ENCODE measurements around the gene COA1. TPM values are rescaled to one million over a fixed set of nuclear protein-coding genes. Genes with fewer than 3 reads are reported as not detected.

Gene COA1
- total RNA-seq, 1 experiment from 2014 or later = 65.5 TPM

GRCh38 chr7:43700059-43700501 is 29.2 kb downstream of the COA1 start:
- POLR2A ChIA-PET = interaction anchor here (0.5 to 2.5 kb wide), 4 partner anchors 66 to 330 kb away, joined by 3 to 20 read pairs (median 4); partner anchors contain the start of gene STK17A
- H3K4me3 ChIP-seq (ENCODE audit: low read depth in 2 of 2, low read length in 2 of 2) = no peak overlapping the region
- BruUV-seq (replicated peaks) = no TSS peak
- DNase-seq (ENCODE audit: low read depth, low spot score) = peak; percentile 42
- no peaks in the 10 kb centered on the region for H3K36me3 ChIP-seq (ENCODE audit: control insufficient read depth, insufficient read depth, low read length)
- H3K9me3 ChIP-seq (ENCODE audit: control insufficient read depth, insufficient read depth, low read depth, low read length) = no peaks in the 10 kb centered on the region; the same call in 1 of the 2 replicates
- intact Hi-C loops (cut with micrococcal nuclease; ENCODE audit: unreplicated experiment) (loop anchor here (2.0 kb wide), 1 partner anchor 117 kb away; the partner anchor contains the start of gene STK17A), in situ Hi-C loops (cut with HindIII; ENCODE audit: low pct_unique_long_range_greater_than_20kb, low sequenced_read_pairs) (loop anchor here (25.0 kb wide), 1 partner anchor 113 kb away; the partner anchor contains the start of gene STK17A)
- H3K27me3 ChIP-seq (ENCODE audit: control insufficient read depth, insufficient read depth, low read length) = no peaks in the 10 kb centered on the region
- peak; percentile 83 for ATAC-seq
- H3K27ac ChIP-seq (ENCODE audit: low read length) = no peak overlapping the region
- no peaks in the 10 kb centered on the region for H3K4me1 ChIP-seq (ENCODE audit: control insufficient read depth, insufficient read depth, low read length)
- CTCF ChIA-PET = interaction anchor here (0.5 to 4.4 kb wide), 19 partner anchors 11 to 759 kb away, joined by 3 to 128 read pairs (median 4); partner anchors contain the start of gene STK17A
- TF ChIP-seq POLR2AphosphoS5 (IDR thresholded peaks at IDR 0.05; ENCODE audit: low read depth, low read length) (no peak), TCF7L2 (IDR thresholded peaks at IDR 0.05; ENCODE audit: low read depth, low read length) (no peak), CTCF (IDR thresholded peaks at IDR 0.05) (peak; percentile 83; the same call in 1 of the 2 replicates)

DNA sequence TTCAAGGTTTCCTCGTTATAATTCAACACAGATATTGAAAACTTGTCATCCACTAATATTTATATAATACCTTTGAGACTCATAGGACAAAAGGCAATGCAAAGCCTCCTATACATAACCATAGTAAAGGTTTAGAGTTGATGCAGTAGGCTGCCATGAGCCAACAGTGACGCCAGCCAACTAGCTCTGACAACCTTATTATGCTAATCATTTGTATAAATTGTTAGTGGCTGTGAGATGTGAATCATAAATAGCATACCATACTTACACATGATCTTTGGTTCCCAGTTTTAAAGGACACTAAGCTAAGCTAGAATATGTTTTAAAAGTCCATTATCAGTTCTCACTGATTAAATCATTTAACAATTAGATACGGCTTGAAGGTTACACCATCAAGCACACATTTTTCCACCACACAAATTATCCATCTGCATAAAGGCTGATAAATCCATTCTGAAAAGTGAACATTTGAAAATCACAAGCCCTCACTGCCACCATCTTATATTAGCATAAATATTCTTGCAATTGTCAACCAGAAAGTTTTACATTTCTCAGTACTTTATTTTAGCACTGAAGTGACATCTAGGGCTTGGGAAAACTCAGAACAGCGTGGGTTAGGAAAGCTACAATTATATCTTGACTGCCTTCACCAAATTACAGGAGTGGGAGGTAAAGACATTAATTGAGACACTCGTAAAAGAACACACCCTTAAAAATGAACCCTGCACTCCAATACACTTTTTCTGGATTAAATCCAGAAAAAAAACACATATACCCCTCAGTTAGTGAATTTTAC is 30.7 kb downstream of the COA1 start:
- Histone ChIP-seq H3K4me3 (ENCODE audit: low read depth in 2 of 2, low read length in 2 of 2) (no peak overlapping the region), H3K36me3 (ENCODE audit: control insufficient read depth, insufficient read depth, low read length) (no peaks in the 10 kb centered on the region), H3K27me3 (ENCODE audit: control insufficient read depth, insufficient read depth, low read length) (no peaks in the 10 kb centered on the region), H3K27ac (ENCODE audit: low read length) (no peak overlapping the region), H3K4me1 (ENCODE audit: control insufficient read depth, insufficient read depth, low read length) (no peaks in the 10 kb centered on the region), H3K9me3 (ENCODE audit: control insufficient read depth, insufficient read depth, low read depth, low read length) (peaks cover 4% of the 10 kb centered on the region; the same call in 1 of the 2 replicates)
- POLR2A ChIA-PET = interaction anchor here (0.8 to 2.5 kb wide), 2 partner anchors 116 kb away, joined by 6 to 20 read pairs; partner anchors contain the start of gene STK17A
- CTCF ChIA-PET = interaction anchor here (0.8 to 4.4 kb wide), 4 partner anchors 12 to 243 kb away, joined by 5 to 128 read pairs (median 6); partner anchors contain the start of gene STK17A
- in situ Hi-C loops (cut with HindIII; ENCODE audit: low pct_unique_long_range_greater_than_20kb, low sequenced_read_pairs) = no loop called here
- BruUV-seq (replicated peaks) = no TSS peak
- no peak for TF ChIP-seq SIN3A (IDR thresholded peaks at IDR 0.05; ENCODE audit: borderline replicate concordance, insufficient read depth, low read depth, low read length)
- TF ChIP-seq, protein P1, sequence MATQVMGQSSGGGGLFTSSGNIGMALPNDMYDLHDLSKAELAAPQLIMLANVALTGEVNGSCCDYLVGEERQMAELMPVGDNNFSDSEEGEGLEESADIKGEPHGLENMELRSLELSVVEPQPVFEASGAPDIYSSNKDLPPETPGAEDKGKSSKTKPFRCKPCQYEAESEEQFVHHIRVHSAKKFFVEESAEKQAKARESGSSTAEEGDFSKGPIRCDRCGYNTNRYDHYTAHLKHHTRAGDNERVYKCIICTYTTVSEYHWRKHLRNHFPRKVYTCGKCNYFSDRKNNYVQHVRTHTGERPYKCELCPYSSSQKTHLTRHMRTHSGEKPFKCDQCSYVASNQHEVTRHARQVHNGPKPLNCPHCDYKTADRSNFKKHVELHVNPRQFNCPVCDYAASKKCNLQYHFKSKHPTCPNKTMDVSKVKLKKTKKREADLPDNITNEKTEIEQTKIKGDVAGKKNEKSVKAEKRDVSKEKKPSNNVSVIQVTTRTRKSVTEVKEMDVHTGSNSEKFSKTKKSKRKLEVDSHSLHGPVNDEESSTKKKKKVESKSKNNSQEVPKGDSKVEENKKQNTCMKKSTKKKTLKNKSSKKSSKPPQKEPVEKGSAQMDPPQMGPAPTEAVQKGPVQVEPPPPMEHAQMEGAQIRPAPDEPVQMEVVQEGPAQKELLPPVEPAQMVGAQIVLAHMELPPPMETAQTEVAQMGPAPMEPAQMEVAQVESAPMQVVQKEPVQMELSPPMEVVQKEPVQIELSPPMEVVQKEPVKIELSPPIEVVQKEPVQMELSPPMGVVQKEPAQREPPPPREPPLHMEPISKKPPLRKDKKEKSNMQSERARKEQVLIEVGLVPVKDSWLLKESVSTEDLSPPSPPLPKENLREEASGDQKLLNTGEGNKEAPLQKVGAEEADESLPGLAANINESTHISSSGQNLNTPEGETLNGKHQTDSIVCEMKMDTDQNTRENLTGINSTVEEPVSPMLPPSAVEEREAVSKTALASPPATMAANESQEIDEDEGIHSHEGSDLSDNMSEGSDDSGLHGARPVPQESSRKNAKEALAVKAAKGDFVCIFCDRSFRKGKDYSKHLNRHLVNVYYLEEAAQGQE (IDR thresholded peaks at IDR 0.05; ENCODE audit: insufficient read depth in 1 of 2, low read depth in 2 of 2, low read length in 1 of 2) = no peak
- no peak for TF ChIP-seq TCF7L2 (IDR thresholded peaks at IDR 0.05; ENCODE audit: low read depth, low read length)
- TF ChIP-seq CTCF (IDR thresholded peaks at IDR 0.05) = no peak
- no peak for TF ChIP-seq POLR2AphosphoS5 (IDR thresholded peaks at IDR 0.05; ENCODE audit: low read depth, low read length)
- DNase-seq (ENCODE audit: low read depth, low spot score) (no peak), ATAC-seq (no peak)
- intact Hi-C loops (cut with micrococcal nuclease; ENCODE audit: unreplicated experiment) = loop anchor here (5.0 kb wide), 1 partner anchor 51 kb away; no protein-coding TSS in a partner anchor
